PC-3 (cell line): Measurements from ENCODE around the gene LYPD3. TPM values are rescaled to one million over a fixed set of nuclear protein-coding genes. Genes with fewer than 3 reads are reported as not detected.

ENCODE experiments used
- ATAC-seq: fragments of 200-7000 bp; cut with Tn5 transposase; 2 replicates; pipeline ENCODE4 v1.9.1; 2020; ENCODE audit warnings: mild to moderate bottlenecking, moderate library complexity
- BruUV-seq: library from RNA; stranded (reverse); fragments of 400-500 nt; replicated peaks from 2 replicates; lab custom pipeline; 2021; lab: Mats Ljungman, UMichigan
- CTCF ChIA-PET: fragments of 300-600 bp; sonication (Branson Sonifier 250); formaldehyde crosslinking; loops from one replicate; lab custom pipeline; 2022; ENCODE audit warnings: antibody characterized with exemption; lab: Charles Lee
- POLR2A ChIA-PET: fragments of 300-600 bp; sonication (Branson Sonifier 250); formaldehyde crosslinking; loops from one replicate; lab custom pipeline; 2022; ENCODE audit warnings: antibody characterized with exemption; ENCODE audit not compliant: unreplicated experiment; lab: Charles Lee
- DNase-seq: peaks from one replicate; pipeline ENCODE4 v3.0.0-alpha.2; 2015
- H2AFZ ChIP-seq: fragments of 300-600 bp; sonication (generic); 2 replicates; pipeline ENCODE4 v1.6.0; 2016; ENCODE audit warnings: antibody characterized with exemption, low read length
- H3F3A ChIP-seq: fragments of 300-600 bp; sonication (generic); one replicate; pipeline ENCODE4 v1.6.0; 2017; ENCODE audit warnings: antibody characterized with exemption, low read length, control low read depth, mild to moderate bottlenecking; ENCODE audit not compliant: unreplicated experiment
- H3K27ac ChIP-seq: fragments of 300-600 bp; sonication (generic); 2 replicates; pipeline ENCODE4 v1.5.1; 2016; ENCODE audit warnings: mild to moderate bottlenecking, low read length
- H3K27me3 ChIP-seq: fragments of 300-600 bp; sonication (generic); 2 replicates; pipeline ENCODE4 v1.6.1; 2016; ENCODE audit warnings: low read length, mixed read lengths
- H3K36me3 ChIP-seq: fragments of 300-600 bp; sonication (generic); 2 replicates; pipeline ENCODE4 v1.6.1; 2016; ENCODE audit warnings: low read depth, mixed run types, low read length, mixed read lengths
- H3K4me1 ChIP-seq: fragments of 300-600 bp; sonication (generic); 2 replicates; pipeline ENCODE4 v1.5.1; 2016; ENCODE audit warnings: low read length; ENCODE audit not compliant: insufficient read depth
- H3K4me2 ChIP-seq: fragments of 300-600 bp; sonication (generic); 2 replicates; pipeline ENCODE4 v1.6.0; 2016; ENCODE audit warnings: low read length
- H3K4me3 ChIP-seq: fragments of 300-600 bp; sonication (generic); 2 replicates; pipeline ENCODE4 v1.5.1; 2016; ENCODE audit warnings: mild to moderate bottlenecking, low read length, mixed read lengths
- H3K79me2 ChIP-seq: fragments of 300-600 bp; sonication (generic); 2 replicates; pipeline ENCODE4 v1.6.1; 2017; ENCODE audit warnings: low read length, mixed read lengths
- H3K9ac ChIP-seq: fragments of 300-600 bp; sonication (generic); 2 replicates; pipeline ENCODE4 v1.6.0; 2016; ENCODE audit warnings: mild to moderate bottlenecking, low read length
- H3K9me2 ChIP-seq: fragments of 300-600 bp; sonication (generic); replicated peaks from 2 replicates; pipeline ENCODE4 v1.6.1; 2016; ENCODE audit warnings: mixed run types, low read length, mixed read lengths
- H3K9me3 ChIP-seq: fragments of 300-600 bp; sonication (generic); 2 replicates; pipeline ENCODE4 v1.6.1; 2016; ENCODE audit warnings: low read length, mixed read lengths
- H4K20me1 ChIP-seq: fragments of 300-600 bp; sonication (generic); 2 replicates; pipeline ENCODE4 v1.6.1; 2016; ENCODE audit warnings: low read length, mixed read lengths
- CTCF ChIP-seq: fragments of 300-600 bp; sonication (generic); conservative IDR thresholded peaks from 2 replicates; pipeline ENCODE4 v1.5.1; 2017; ENCODE audit warnings: antibody characterized with exemption, low read depth, mild to moderate bottlenecking, low read length
- EZH2 ChIP-seq: fragments of 300-600 bp; sonication (generic); IDR thresholded peaks from one replicate; pipeline ENCODE4 v1.6.1; 2017; ENCODE audit warnings: antibody characterized with exemption, mild to moderate bottlenecking, low read length; ENCODE audit not compliant: unreplicated experiment
- EZH2phosphoT487 ChIP-seq: fragments of 300-600 bp; sonication (generic); IDR thresholded peaks from 2 replicates; pipeline ENCODE4 v1.6.1; 2018; ENCODE audit warnings: mild to moderate bottlenecking, antibody characterized with exemption, low read length, borderline replicate concordance
- intact Hi-C: fragments of 100-400 bp; cut with micrococcal nuclease; formaldehyde crosslinking; loops from 2 replicates; pipeline ENCODE4 v1.9.0; 2023
- total RNA-seq: library from RNA; depleted of rRNA; stranded (reverse); fragments of >200 nt; gene quantifications from 2 replicates; pipeline ENCODE4 v1.2.3, GENCODE V29; 2014

The LYPD3 gene
- total RNA-seq, 1 experiment from 2014 or later: 16.8 TPM

- H3K79me2 ChIP-seq: no peaks in the 10 kb centered on the region
- no peaks in the 10 kb centered on the region for H3K9me3 ChIP-seq
- H2AFZ ChIP-seq: no peak overlapping the region
- DNase-seq (no peak), ATAC-seq (no peak)
- no peaks in the 10 kb centered on the region for H3K27me3 ChIP-seq
- POLR2A ChIA-PET: no interaction called here
- H3K9me2 ChIP-seq: no peaks in the 10 kb centered on the region
- no TSS peak for BruUV-seq
- H4K20me1 ChIP-seq: no peaks in the 10 kb centered on the region
- no peak overlapping the region for H3K4me2 ChIP-seq
- intact Hi-C loops: loop anchor here (5.0 kb wide), 2 partner anchors 40 to 55 kb away; no protein-coding TSS in a partner anchor
- H3K27ac ChIP-seq: no peak overlapping the region
- no peak overlapping the region for H3K9ac ChIP-seq
- H3K4me1 ChIP-seq: 0 out of 2 replicates have a peak, but pooled peaks cover 9% of the 10 kb centered on the region
- TF ChIP-seq EZH2 (no peak), EZH2phosphoT487 (no peak), CTCF (no peak)
- H3F3A ChIP-seq: no peaks in the 10 kb centered on the region
- CTCF ChIA-PET: interaction anchor here (0.6 kb wide), 1 partner anchor 39 kb away, joined by 4 read pairs; no protein-coding TSS in a partner anchor
- no peaks in the 10 kb centered on the region for H3K36me3 ChIP-seq
- no peak overlapping the region for H3K4me3 ChIP-seq
Measured at GRCh38 chr19:43501661-43502418, 36.4 kb upstream of the LYPD3 start.

- TF ChIP-seq CTCF (no peak), EZH2 (no peak), EZH2phosphoT487 (no peak)
- Histone ChIP-seq H3K4me2 (no peak overlapping the region), H4K20me1 (no peaks in the 10 kb centered on the region), H2AFZ (no peak overlapping the region), H3K4me1 (0 out of 2 replicates have a peak, but pooled peaks cover 6% of the 10 kb centered on the region), H3K27ac (no peak overlapping the region), H3K9me3 (no peaks in the 10 kb centered on the region), H3K9me2 (no peaks in the 10 kb centered on the region), H3K79me2 (no peaks in the 10 kb centered on the region), H3K36me3 (no peaks in the 10 kb centered on the region), H3K9ac (no peak overlapping the region), H3K27me3 (no peaks in the 10 kb centered on the region), H3K4me3 (no peak overlapping the region), H3F3A (no peaks in the 10 kb centered on the region)
- no TSS peak for BruUV-seq
- no peak for ATAC-seq
- DNase-seq: no peak
- POLR2A ChIA-PET: no interaction called here
- CTCF ChIA-PET: no interaction called here
- intact Hi-C loops: no loop called here
Measured at GRCh38 chr19:43499042-43499441, 33.6 kb upstream of the LYPD3 start.
